HepG2 (cell line): Measurements from ENCODE around the gene TMEM144. TPM values are rescaled to one million over a fixed set of nuclear protein-coding genes. Genes with fewer than 3 reads are reported as not detected.

ENCODE experiments used
- ATF7 ChIP-seq, 2 experiments: fragments of 450-650 bp in 1 of 2; sonication (generic) in 1 of 2; formaldehyde crosslinking in 1 of 2; IDR thresholded peaks; 2 replicates each; pipeline versions ENCODE4 v1.4.0 to v1.6.1; 2016 to 2020; ENCODE audit warnings: antibody characterized with exemption in 1 of 2, mild to moderate bottlenecking in 1 of 2, missing genetic modification reagents in 1 of 2
- DMAP1 ChIP-seq: IDR thresholded peaks from 2 replicates; pipeline ENCODE4 v1.6.1; 2016
- EP300 ChIP-seq, 3 experiments: sonication (generic) in 1 of 3; formaldehyde crosslinking in 1 of 3; IDR thresholded peaks; 2 replicates each; pipeline versions ENCODE4 v1.5.1 to v1.6.1; 2011 to 2020; ENCODE audit warnings: low read depth in 2 of 3, low read length in 2 of 3, borderline replicate concordance in 1 of 3, improper control_type of control experiment in 1 of 3, mild to moderate bottlenecking in 1 of 3, missing genetic modification reagents in 1 of 3, moderate library complexity in 1 of 3
- GATAD2A ChIP-seq: IDR thresholded peaks from 2 replicates; pipeline ENCODE4 v1.6.1; 2016
- IRF2 ChIP-seq: IDR thresholded peaks from 2 replicates; pipeline ENCODE4 v1.6.1; 2018; ENCODE audit warnings: missing genetic modification reagents, missing compliant biosample characterization
- KDM6A ChIP-seq: IDR thresholded peaks from 2 replicates; pipeline ENCODE4 v1.6.1; 2016; ENCODE audit warnings: low read depth
- MBNL3 ChIP-seq: fragments of 250-450 bp; sonication (Bioruptor Pico); conservative IDR thresholded peaks from 2 replicates; pipeline ENCODE4 v1.8.0; 2022; ENCODE audit warnings: mild to moderate bottlenecking, inconsistent platforms
- MTF2 ChIP-seq: sonication (generic); formaldehyde crosslinking; IDR thresholded peaks from 2 replicates; pipeline ENCODE4 v1.5.0; 2020; ENCODE audit warnings: missing genetic modification reagents, borderline replicate concordance
- POLR2AphosphoS2 ChIP-seq: IDR thresholded peaks from 2 replicates; pipeline ENCODE4 v1.6.1; 2011; ENCODE audit warnings: low read depth, low read length, improper control_type of control experiment
- RELA ChIP-seq: sonication (generic); formaldehyde crosslinking; IDR thresholded peaks from 2 replicates; pipeline ENCODE4 v1.4.0; 2020; ENCODE audit warnings: missing genetic modification reagents
- SPEN ChIP-seq: sonication (generic); formaldehyde crosslinking; IDR thresholded peaks from 2 replicates; pipeline ENCODE4 v1.5.1; 2020; ENCODE audit warnings: low read depth, mild to moderate bottlenecking, missing genetic modification reagents
- SRSF1 ChIP-seq: fragments of 200-400 bp; formaldehyde crosslinking; optimal IDR thresholded peaks from 2 replicates; pipeline ENCODE3; 2017; ENCODE audit warnings: mild to moderate bottlenecking, low read depth, low read length, moderate library complexity
- TAF1 ChIP-seq: sonication (generic); formaldehyde crosslinking; IDR thresholded peaks from 2 replicates; pipeline ENCODE4 v1.4.0; 2020; ENCODE audit warnings: missing genetic modification reagents
- ZNF382 ChIP-seq: sonication (generic); formaldehyde crosslinking; IDR thresholded peaks from 2 replicates; pipeline ENCODE4 v1.5.0; 2020; ENCODE audit warnings: missing genetic modification reagents, mild to moderate bottlenecking, borderline replicate concordance
- ZNF441 ChIP-seq: sonication (generic); formaldehyde crosslinking; IDR thresholded peaks from 2 replicates; pipeline ENCODE4 v1.7.0; 2021; ENCODE audit warnings: missing genetic modification reagents, borderline replicate concordance
- ZNF546 ChIP-seq: sonication (generic); formaldehyde crosslinking; conservative IDR thresholded peaks from 2 replicates; pipeline ENCODE4 v1.8.1; 2023; ENCODE audit warnings: mild to moderate bottlenecking, missing genetic modification reagents
- ZNF772 ChIP-seq: sonication (generic); formaldehyde crosslinking; IDR thresholded peaks from 2 replicates; pipeline ENCODE4 v1.5.0; 2020; ENCODE audit warnings: mild to moderate bottlenecking, missing genetic modification reagents
- ZNF781 ChIP-seq: sonication (generic); formaldehyde crosslinking; IDR thresholded peaks from 2 replicates; pipeline ENCODE4 v1.5.1; 2020; ENCODE audit warnings: borderline replicate concordance, mild to moderate bottlenecking, missing genetic modification reagents; ENCODE audit errors: not compliant biosample characterization
- polyA plus RNA-seq, 8 experiments: library from polyadenylated mRNA; depleted of rRNA in 3 of 8; stranded (reverse) in 7 of 8; unstranded in 1 of 8; fragments of >200 nt; fragmentation: Illumina TruSeq in 4 of 8; extraction: Trizol in 4 of 8; gene quantifications; 2 replicates each; pipeline versions ENCODE4 v1.2.1 to v1.2.3, GENCODE V29; 2011 to 2016; ENCODE audit warnings: low read depth in 4 of 8, missing spikeins in 1 of 8, mixed read lengths in 1 of 8; ENCODE audit not compliant: insufficient read depth in 1 of 8
- total RNA-seq, 5 experiments: library from RNA; depleted of rRNA; stranded (reverse); fragments of >200 nt; fragmentation: Illumina TruSeq; extraction: Trizol; gene quantifications; 2 replicates each; pipeline ENCODE4 v1.2.3, GENCODE V29; 2016; ENCODE audit warnings: low read depth in 1 of 5
- TF ChIP-seq, protein P1 (sequence below): sonication (generic); formaldehyde crosslinking; IDR thresholded peaks from 2 replicates; pipeline ENCODE4 v1.4.0; 2020; ENCODE audit warnings: missing genetic modification reagents, borderline replicate concordance
- TF ChIP-seq, protein P2 (sequence below): sonication (generic); formaldehyde crosslinking; conservative IDR thresholded peaks from 2 replicates; pipeline ENCODE4 v1.4.0; 2020; ENCODE audit warnings: missing genetic modification reagents
- TF ChIP-seq, protein P3 (sequence below): sonication (generic); formaldehyde crosslinking; IDR thresholded peaks from 2 replicates; pipeline ENCODE4 v1.5.1; 2020; ENCODE audit warnings: missing genetic modification reagents, mild to moderate bottlenecking, borderline replicate concordance
- TF ChIP-seq, protein P4 (sequence below): sonication (generic); formaldehyde crosslinking; IDR thresholded peaks from 2 replicates; pipeline ENCODE4 v1.5.1; 2020; ENCODE audit warnings: missing genetic modification reagents, mild to moderate bottlenecking, borderline replicate concordance

The TMEM144 gene
- total and polyA plus RNA-seq, 2 of the 13 experiments (the other 11 are each of a cell fraction or from before 2014, with no cell fraction given) = 10.9 to 12.3 TPM

DNA sequence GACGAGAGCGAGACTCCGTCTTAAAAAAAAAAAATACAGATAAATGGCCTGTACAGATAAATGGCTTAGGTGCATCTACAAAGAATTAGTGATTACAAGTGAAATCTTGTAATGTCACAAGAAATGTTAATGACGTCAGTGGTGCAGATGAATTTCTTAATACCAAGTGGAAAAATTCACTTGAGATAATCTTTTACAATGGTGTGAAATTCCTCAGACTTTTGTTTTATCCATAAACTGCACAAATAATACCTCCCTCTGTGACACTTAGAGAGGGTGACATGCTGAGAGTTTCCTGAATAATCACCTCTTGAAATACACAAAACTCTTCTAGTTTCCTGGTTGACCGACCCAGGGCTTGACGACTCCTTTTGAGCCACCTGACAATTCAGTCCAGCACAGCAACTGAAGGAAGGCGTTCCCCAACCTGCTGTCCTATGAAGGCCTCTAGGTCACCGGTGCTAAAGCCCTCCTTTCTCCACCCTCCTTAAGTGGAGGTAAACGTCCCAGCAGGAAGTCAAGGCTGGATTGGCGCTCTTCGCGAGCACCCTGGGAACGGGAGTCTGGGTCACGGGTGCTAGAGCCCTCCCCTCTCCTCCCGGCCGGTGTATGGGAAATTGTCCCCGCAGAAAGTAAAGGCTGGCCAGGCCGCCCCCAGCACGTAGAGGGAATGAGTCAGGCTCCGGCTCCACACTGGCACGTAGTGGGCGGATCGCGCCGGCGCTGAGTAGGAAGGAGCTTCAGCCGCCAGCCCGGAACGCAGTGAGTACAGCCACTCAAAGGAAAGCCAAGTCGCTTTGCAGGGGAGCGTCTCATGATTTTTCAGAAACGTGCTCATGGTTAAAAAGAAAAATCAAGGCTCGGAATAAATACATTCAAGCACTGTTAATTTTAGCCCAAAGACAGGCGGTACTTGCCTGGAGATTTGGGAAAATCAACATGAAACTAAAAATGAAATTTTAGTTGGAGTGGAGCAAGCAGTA, at the start of gene TMEM144 (continued):
- TF ChIP-seq, protein P1, sequence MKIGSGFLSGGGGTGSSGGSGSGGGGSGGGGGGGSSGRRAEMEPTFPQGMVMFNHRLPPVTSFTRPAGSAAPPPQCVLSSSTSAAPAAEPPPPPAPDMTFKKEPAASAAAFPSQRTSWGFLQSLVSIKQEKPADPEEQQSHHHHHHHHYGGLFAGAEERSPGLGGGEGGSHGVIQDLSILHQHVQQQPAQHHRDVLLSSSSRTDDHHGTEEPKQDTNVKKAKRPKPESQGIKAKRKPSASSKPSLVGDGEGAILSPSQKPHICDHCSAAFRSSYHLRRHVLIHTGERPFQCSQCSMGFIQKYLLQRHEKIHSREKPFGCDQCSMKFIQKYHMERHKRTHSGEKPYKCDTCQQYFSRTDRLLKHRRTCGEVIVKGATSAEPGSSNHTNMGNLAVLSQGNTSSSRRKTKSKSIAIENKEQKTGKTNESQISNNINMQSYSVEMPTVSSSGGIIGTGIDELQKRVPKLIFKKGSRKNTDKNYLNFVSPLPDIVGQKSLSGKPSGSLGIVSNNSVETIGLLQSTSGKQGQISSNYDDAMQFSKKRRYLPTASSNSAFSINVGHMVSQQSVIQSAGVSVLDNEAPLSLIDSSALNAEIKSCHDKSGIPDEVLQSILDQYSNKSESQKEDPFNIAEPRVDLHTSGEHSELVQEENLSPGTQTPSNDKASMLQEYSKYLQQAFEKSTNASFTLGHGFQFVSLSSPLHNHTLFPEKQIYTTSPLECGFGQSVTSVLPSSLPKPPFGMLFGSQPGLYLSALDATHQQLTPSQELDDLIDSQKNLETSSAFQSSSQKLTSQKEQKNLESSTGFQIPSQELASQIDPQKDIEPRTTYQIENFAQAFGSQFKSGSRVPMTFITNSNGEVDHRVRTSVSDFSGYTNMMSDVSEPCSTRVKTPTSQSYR = no peak
- TF ChIP-seq ZNF781 (peak; percentile 24), KDM6A (CRISPR knock-in tag) (no peak), MTF2 (CRISPR knock-in tag) (no peak), GATAD2A (0 out of 2 replicates have a peak, but pooled peaks have one; percentile 43), ZNF382 (no peak), MBNL3 (CRISPR knock-in tag) (no peak), SRSF1 (peak; percentile 72), ATF7 (IDR thresholded peaks at IDR 0.05) (peak; percentile 37), ATF7 (CRISPR knock-in tag; IDR thresholded peaks at IDR 0.05) (no peak), RELA (CRISPR knock-in tag) (no peak), ZNF546 (CRISPR knock-in tag) (no peak), ZNF441 (CRISPR knock-in tag) (peak; percentile 78), POLR2AphosphoS2 (no peak), IRF2 (0 out of 2 replicates have a peak, but pooled peaks have one; percentile 47), TAF1 (CRISPR knock-in tag) (peak; percentile 72; the same call in 1 of the 2 replicates), SPEN (CRISPR knock-in tag) (peak; percentile 73), DMAP1 (CRISPR knock-in tag) (peak; percentile 59; the same call in 1 of the 2 replicates), EP300 (IDR thresholded peaks at IDR 0.05; ENCODE audit: low read depth in 2 of 2, low read length in 2 of 2) (0 out of 4 replicates have a peak, but pooled peaks of 1 of the 2 experiments have one; percentile 23), EP300 (CRISPR knock-in tag; IDR thresholded peaks at IDR 0.05; ENCODE audit: borderline replicate concordance) (no peak), ZNF772 (peak; percentile 58; the same call in 1 of the 2 replicates)
- TF ChIP-seq, protein P2, sequence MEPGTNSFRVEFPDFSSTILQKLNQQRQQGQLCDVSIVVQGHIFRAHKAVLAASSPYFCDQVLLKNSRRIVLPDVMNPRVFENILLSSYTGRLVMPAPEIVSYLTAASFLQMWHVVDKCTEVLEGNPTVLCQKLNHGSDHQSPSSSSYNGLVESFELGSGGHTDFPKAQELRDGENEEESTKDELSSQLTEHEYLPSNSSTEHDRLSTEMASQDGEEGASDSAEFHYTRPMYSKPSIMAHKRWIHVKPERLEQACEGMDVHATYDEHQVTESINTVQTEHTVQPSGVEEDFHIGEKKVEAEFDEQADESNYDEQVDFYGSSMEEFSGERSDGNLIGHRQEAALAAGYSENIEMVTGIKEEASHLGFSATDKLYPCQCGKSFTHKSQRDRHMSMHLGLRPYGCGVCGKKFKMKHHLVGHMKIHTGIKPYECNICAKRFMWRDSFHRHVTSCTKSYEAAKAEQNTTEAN = no peak
- TF ChIP-seq, protein P3, sequence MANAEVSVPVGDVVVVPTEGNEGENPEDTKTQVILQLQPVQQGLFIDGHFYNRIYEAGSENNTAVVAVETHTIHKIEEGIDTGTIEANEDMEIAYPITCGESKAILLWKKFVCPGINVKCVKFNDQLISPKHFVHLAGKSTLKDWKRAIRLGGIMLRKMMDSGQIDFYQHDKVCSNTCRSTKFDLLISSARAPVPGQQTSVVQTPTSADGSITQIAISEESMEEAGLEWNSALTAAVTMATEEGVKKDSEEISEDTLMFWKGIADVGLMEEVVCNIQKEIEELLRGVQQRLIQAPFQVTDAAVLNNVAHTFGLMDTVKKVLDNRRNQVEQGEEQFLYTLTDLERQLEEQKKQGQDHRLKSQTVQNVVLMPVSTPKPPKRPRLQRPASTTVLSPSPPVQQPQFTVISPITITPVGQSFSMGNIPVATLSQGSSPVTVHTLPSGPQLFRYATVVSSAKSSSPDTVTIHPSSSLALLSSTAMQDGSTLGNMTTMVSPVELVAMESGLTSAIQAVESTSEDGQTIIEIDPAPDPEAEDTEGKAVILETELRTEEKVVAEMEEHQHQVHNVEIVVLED (CRISPR knock-in tag) = peak; percentile 67; the same call in 1 of the 2 replicates
- TF ChIP-seq, protein P4, sequence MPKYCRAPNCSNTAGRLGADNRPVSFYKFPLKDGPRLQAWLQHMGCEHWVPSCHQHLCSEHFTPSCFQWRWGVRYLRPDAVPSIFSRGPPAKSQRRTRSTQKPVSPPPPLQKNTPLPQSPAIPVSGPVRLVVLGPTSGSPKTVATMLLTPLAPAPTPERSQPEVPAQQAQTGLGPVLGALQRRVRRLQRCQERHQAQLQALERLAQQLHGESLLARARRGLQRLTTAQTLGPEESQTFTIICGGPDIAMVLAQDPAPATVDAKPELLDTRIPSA (CRISPR knock-in tag) = no peak
